ENCODE results near the gene SHROOM3. TPM values are rescaled to one million over a fixed set of nuclear protein-coding genes. Genes with fewer than 3 reads are reported as not detected.
A peak's percentile ranks its signal among the peaks of the same experiment; 100 is the strongest.

Gene SHROOM3
- total and polyA plus RNA-seq, 2 donors (not counting 3 experiments of a cell fraction or from before 2014, with no cell fraction given), result 2.7 to 6.7 TPM

GRCh38 chr4:76611616-76612207 is 176.7 kb downstream of the SHROOM3 start:
- no TSS peak for BruUV-seq (replicated peaks)
- peak; percentile 56 for DNase-seq (ENCODE audit: low read depth, low spot score)
- Histone ChIP-seq H3K4me1 (ENCODE audit: control insufficient read depth, extremely low read depth, insufficient read depth, low read length) (peaks cover 8% of the 10 kb centered on the region), H3K4me2 (ENCODE audit: insufficient read depth, low read length) (peak overlapping the region; percentile 37), H3K9me1 (replicated peaks; ENCODE audit: control insufficient read depth, extremely low read depth, insufficient read depth, low read length) (no peaks in the 10 kb centered on the region), H3K9ac (replicated peaks; ENCODE audit: extremely low read depth, insufficient read depth, low read length) (no peak overlapping the region), H3K79me2 (ENCODE audit: control insufficient read depth, insufficient read depth, low read length) (no peaks in the 10 kb centered on the region), H2AFZ (ENCODE audit: low read depth, low read length) (peak overlapping the region; percentile 93), H3K27ac (ENCODE audit: insufficient read depth, low read depth, low read length) (no peak overlapping the region), H3K4me3 (replicated peaks in 1 of 3; ENCODE audit: insufficient read depth in 1 of 3, low read depth in 1 of 3, low read length in 3 of 3) (peak overlapping the region in 1 of 3 experiments; percentile 6), H3K36me3 (ENCODE audit: control insufficient read depth in 2 of 2, extremely low read depth in 1 of 2, insufficient read depth in 2 of 2, low read length in 2 of 2) (no peaks in the 10 kb centered on the region), H3K27me3 (ENCODE audit: control insufficient read depth in 2 of 2, insufficient read depth in 2 of 2, low read length in 2 of 2) (no peaks in the 10 kb centered on the region), H4K20me1 (replicated peaks; ENCODE audit: control insufficient read depth, extremely low read depth, insufficient read depth, low read length) (no peaks in the 10 kb centered on the region), H3K9me3 (replicated peaks; ENCODE audit: control insufficient read depth, insufficient read depth, low read length) (no peaks in the 10 kb centered on the region)
- peak; percentile 69 for FAIRE-seq
- POLR2A ChIA-PET, result no interaction called here
- dilution Hi-C loops (cut with MboI; ENCODE audit: extremely low pct_ligation_motif_present, low sequenced_read_pairs) (no loop called here), intact Hi-C loops (cut with micrococcal nuclease) (no loop called here)
- TF ChIP-seq POLR2AphosphoS5 (IDR thresholded peaks at IDR 0.05; ENCODE audit: insufficient read depth, low read depth, low read length) (no peak), JUN (IDR thresholded peaks at IDR 0.05; ENCODE audit: borderline replicate concordance, insufficient read depth, insufficient read length, low read depth) (no peak), MAX (IDR thresholded peaks at IDR 0.05; ENCODE audit: insufficient read depth, insufficient read length) (no peak), EZH2 (IDR thresholded peaks at IDR 0.05; ENCODE audit: borderline replicate concordance, low read depth, low read length, severe bottlenecking) (no peak), GATA2 (IDR thresholded peaks at IDR 0.05; ENCODE audit: insufficient read depth, insufficient read length, low read depth, low read length) (no peak), FOS (IDR thresholded peaks at IDR 0.05; ENCODE audit: borderline replicate concordance, insufficient read depth, low read length) (no peak), POLR2A (IDR thresholded peaks at IDR 0.05; ENCODE audit: low read depth, low read length) (no peak), MYC (IDR thresholded peaks at IDR 0.05; ENCODE audit: low read depth, low read length) (no peak)
- TF ChIP-seq, protein P1, sequence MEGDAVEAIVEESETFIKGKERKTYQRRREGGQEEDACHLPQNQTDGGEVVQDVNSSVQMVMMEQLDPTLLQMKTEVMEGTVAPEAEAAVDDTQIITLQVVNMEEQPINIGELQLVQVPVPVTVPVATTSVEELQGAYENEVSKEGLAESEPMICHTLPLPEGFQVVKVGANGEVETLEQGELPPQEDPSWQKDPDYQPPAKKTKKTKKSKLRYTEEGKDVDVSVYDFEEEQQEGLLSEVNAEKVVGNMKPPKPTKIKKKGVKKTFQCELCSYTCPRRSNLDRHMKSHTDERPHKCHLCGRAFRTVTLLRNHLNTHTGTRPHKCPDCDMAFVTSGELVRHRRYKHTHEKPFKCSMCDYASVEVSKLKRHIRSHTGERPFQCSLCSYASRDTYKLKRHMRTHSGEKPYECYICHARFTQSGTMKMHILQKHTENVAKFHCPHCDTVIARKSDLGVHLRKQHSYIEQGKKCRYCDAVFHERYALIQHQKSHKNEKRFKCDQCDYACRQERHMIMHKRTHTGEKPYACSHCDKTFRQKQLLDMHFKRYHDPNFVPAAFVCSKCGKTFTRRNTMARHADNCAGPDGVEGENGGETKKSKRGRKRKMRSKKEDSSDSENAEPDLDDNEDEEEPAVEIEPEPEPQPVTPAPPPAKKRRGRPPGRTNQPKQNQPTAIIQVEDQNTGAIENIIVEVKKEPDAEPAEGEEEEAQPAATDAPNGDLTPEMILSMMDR (IDR thresholded peaks at IDR 0.05; ENCODE audit: extremely low read depth in 1 of 2, insufficient read depth in 1 of 2, low read depth in 1 of 2, low read length in 2 of 2), result no peak
- CTCF ChIA-PET, result interaction anchor here (1.7 kb wide), 1 partner anchor 15 kb away, joined by 5 read pairs; no protein-coding TSS in a partner anchor

All from endothelial cell of umbilical vein (primary cell).